Panc1 (cell line): Measurements from ENCODE around the gene CPXM1. TPM values are rescaled to one million over a fixed set of nuclear protein-coding genes. Genes with fewer than 3 reads are reported as not detected.

Source experiments
- total RNA-seq: library from RNA; stranded (reverse); gene quantifications from one replicate; pipeline ENCODE4 v1.2.1, GENCODE V29; 2021; ENCODE audit not compliant: unreplicated experiment

CPXM1 gene
- total RNA-seq, 1 experiment from 2014 or later = not detected

Other genes with a start within 250 kb of the CPXM1 start
- 354 TPM for gene NOP56, start 148.0 kb downstream of the CPXM1 start, total RNA-seq
- 135 TPM for gene IDH3B, start 136.4 kb downstream of the CPXM1 start, total RNA-seq
- gene EBF4, start 107.8 kb downstream of the CPXM1 start, total RNA-seq = 6.8 TPM
- not detected for gene C20orf141, start 14.4 kb upstream of the CPXM1 start, total RNA-seq
- not detected for gene TMEM239, start 15.7 kb upstream of the CPXM1 start, total RNA-seq
- 42.1 TPM for gene PCED1A, start 40.0 kb upstream of the CPXM1 start, total RNA-seq
- 35.3 TPM for gene VPS16, start 40.1 kb upstream of the CPXM1 start, total RNA-seq
- gene PTPRA, start 72.9 kb upstream of the CPXM1 start, total RNA-seq = 56.6 TPM
- 0.49 TPM for gene GNRH2, start 243.0 kb upstream of the CPXM1 start, total RNA-seq
- gene MRPS26, start 245.4 kb upstream of the CPXM1 start, total RNA-seq = 52.7 TPM